A549 treated with Hydrocortisone at 1 μM for 4 hours (cell line): Measurements from ENCODE around the gene QSER1. TPM values are rescaled to one million over a fixed set of nuclear protein-coding genes. Genes with fewer than 3 reads are reported as not detected.

Experiments
- total RNA-seq: library from RNA; stranded (reverse); fragments of 200-300 nt; extraction: Qiagen RNA extraction; gene quantifications from 5 replicates; pipeline ENCODE4 v1.2.3, GENCODE V29; 2022

Gene QSER1
- total RNA-seq = 12.0 to 21.5 TPM (median 16.4 TPM) in 5 replicates

GRCh38 chr11:32892355-32893092 is at the start of gene QSER1:
Gene QSER1, plus strand, starts transcription at chr11:32892811. Its CDS starts 315 bp downstream, at chr11:32893126.

GRCh38 chr11:33015621-33016551 is 123.3 kb downstream of the QSER1 start, which contains the start of gene DEPDC7:
Gene DEPDC7, plus strand, starts transcription at chr11:33015878. Its CDS starts 78 bp downstream, at chr11:33015956.

Other genes with a start within 250 kb of the QSER1 start
- 0.03 to 0.07 TPM in 2 of 5 replicates, not detected in the others for gene CCDC73, start 98.1 kb upstream of the QSER1 start, total RNA-seq
- gene PRRG4, start 62.9 kb upstream of the QSER1 start, total RNA-seq = 1.6 to 1.8 TPM (median 1.6 TPM) in 5 replicates
- 6.5 to 9.0 TPM (median 7.3 TPM) in 5 replicates for gene DEPDC7, start 123.1 kb downstream of the QSER1 start, total RNA-seq
- gene TCP11L1, start 146.8 kb downstream of the QSER1 start, total RNA-seq = 18.9 to 31.4 TPM (median 23.4 TPM) in 5 replicates